IPS DF 19.7 (cell line): ENCODE results near the gene YBX2.
A peak's percentile ranks its signal among the peaks of the same experiment; 100 is the strongest.

ENCODE experiments used
- DNase-seq: peaks from one replicate; pipeline ENCODE4 v3.0.0-alpha.2; 2013; ENCODE audit warnings: low read depth, low spot score

Gene YBX2

DNA sequence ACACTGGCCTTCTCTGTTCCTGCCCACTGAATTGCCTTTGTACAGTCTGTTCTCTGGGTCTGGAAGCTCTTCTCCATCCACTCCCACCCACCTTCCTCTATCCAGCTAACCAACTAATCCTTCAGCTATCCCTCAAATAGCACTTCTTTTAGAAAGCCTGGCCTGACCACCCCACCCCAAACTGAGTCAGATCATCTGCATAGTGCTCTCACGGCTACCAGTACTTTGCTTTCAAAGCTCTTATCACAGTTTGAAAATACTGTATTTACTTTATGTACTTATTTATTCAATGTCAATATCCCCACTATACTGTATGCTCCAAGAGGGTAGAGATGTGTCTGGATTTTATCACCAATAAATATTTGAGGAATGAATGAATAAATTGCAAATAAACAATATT is 27.7 kb downstream of the YBX2 start:
- DNase-seq = no peak

GRCh38 chr17:7263801-7264078 is 30.7 kb downstream of the YBX2 start:
- DNase-seq = no peak

DNA sequence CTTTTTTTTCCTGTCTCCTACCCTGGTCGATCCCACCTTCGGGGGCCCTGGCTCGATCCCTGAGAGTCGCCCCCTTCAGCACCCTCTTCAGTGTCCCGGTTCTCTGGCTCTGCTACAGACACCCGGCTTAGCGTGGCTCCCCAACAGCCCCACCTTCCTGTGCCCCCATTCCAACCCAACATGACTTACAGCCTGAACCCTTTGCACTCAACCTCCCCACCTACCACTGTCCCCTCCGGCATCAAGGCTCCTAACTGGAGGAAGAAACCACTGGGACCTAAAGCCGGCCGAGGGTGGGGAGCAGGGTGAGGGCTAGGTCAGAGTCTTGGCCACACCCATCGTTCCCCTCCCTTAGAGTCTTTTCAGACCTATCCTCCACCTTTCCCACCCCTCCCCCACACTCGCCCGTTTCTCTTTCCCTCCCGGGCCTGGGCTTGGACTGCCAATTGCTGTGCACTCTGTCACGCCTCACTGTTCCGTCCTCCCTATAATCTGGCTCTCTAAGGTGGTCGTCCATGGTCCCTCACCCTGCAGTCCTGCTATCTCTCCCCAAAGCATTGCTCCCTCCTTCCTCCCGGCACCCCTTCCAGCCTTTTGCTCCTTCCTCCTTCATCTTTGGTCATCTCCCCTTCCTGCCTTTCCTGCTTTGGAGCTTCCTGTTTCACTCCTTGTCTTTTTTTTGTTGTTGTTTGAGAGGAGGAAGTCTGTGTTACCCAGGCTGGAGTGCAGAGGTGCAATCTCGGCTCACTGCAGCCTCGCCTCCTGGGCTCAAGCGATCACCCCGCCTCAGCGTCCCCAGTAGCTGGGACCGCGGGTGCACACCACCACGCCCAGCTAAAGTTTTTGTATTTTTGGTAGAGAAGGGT is 31.3 kb downstream of the YBX2 start:
- no peak for DNase-seq

DNA sequence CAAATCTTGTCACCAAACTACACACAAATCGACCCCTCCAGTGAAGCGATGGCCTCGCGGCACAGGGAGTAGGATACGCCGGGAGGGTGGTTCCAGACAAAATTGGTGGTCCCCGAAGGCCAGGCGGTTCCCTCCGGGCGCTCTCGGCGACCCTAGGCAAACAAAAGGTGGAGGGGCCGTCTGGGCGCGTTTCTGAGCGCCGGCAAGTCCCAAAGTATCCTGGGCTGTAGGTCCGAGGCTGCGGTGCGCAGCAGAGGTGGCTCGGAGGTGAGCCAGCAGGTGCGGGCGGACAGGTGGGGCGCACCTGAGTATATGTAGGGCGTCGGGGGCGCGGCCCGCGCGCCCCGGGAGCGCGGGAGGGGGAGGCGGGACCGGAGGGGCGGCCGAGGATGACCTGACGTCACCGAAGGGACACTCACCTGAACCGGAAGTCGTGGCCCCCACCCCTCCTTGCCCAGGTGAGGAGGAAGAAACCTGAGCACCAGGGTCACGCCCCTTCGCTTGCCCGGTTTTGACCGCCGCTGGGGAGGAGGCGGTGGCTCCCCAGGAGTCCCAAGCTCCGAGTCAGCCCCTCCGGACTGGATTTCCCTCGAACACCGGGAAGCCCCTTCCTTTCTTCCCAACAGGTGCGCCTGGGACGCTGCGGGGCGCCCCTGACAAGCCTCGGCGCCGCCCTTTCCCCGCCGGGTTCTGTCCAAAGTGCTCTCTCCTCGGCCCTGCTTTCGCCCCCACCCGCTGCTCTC is 32.1 kb downstream of the YBX2 start, which contains the start of gene CLDN7:
Gene CLDN7 (minus strand): TSS at position 287 of the 743 bp plus-strand sequence. CDS start 435 bp downstream, outside the sequence.
- DNase-seq = no peak

- DNase-seq = no peak
Observed at GRCh38 chr17:7261379-7262191, 32.9 kb downstream of the YBX2 start.

DNA sequence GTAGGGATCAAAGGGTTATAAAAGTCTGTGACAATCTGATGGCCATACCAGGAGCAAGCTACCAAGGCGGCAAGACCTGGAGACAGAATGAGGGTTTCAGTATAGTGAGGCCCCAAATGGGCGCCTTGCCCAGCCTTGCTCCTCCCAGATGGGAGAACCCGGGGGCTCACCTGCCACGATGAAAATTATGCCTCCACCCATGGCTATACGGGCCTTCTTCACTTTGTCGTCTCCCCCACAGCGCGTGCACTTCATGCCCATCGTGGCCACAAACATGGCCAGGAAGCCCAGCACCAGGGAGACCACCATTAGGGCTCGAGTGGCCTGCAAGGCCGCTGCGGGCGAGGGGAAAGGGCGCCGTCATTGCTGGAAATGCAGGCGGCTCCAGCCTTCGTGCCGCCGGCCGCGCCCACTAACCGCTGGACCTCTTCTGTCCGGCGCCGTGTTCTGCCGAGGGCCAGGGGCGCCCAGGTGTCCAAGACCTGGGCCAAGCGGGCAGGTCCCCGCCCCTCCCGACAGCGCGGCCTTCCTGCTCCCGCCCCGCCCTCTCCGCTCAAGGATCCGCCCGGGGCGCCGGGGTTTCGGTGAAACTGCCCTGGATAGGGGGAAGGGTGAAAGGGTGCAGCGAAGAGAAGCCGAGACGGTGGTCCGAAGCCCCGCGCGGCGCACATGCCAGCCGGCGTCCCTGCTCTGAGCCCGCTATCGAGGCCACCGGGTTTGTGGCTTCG is 33.6 kb downstream of the YBX2 start:
- no peak for DNase-seq

- DNase-seq = no peak
Observed at GRCh38 chr17:7260151-7260550, 34.3 kb downstream of the YBX2 start.

- DNase-seq = no peak
Observed at GRCh38 chr17:7259555-7259889, 34.9 kb downstream of the YBX2 start.

DNA sequence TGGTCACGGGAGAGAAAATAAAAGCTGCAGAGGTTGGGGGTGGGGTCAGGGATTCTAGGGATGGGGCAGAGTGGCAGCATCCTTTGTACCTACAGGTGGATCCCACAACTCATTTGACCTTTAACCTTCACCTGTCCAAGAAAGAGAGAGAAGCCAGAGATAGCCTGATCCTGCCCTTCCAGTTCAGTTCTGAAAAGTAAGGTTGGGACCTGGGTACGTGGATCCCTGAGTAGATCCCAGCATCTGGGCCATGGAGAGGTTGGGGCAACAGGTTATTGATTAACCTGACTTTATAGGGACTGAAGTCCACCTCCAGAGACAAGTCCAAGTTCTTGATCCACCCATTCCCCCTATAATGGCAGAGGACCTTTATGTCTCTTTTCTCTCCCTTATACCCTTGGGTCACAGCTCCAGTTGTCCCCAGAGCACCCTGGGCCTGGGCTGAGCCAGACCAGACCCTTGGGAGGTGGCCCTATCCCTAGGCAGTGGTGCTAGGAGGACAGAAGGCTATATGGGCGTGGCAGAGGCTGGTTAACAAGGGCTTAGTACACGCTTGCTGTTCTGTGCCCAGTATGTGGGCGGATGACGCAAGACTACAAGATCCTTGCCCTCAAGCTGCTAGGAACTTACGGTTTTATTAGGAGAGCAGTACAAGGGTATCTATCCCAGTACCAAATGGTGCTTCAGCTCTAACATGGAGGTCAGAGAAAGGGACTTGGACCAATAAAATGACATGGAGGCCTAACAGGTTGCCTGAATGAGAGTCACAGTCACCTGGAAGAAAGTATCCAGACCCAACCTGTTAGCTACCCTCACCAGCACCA is 35.5 kb downstream of the YBX2 start:
- DNase-seq = no peak

GRCh38 chr17:7256766-7257456 is 37.5 kb downstream of the YBX2 start:
- no peak for DNase-seq

DNA sequence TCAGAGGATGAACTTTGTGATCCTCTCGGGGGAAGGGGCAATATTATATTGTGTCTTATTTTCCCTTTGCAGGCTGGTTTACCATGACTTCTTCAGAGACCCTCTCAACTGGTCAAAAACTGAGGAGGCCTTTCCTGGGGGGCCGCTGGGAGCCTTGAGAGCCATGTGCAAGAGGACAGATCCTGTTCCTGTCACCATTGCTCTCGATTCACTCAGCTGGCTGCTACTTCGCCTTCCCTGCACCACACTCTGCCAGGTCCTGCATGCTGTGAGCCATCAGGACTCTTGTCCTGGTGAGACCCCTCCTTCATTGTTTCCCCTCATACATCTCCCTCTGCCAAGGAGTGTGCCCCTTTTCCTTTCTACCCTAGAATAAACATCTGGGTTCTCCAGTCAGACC is 39.9 kb downstream of the YBX2 start:
- no peak for DNase-seq

- no peak for DNase-seq
Observed at GRCh38 chr17:7253082-7253481, 41.4 kb downstream of the YBX2 start.

DNA sequence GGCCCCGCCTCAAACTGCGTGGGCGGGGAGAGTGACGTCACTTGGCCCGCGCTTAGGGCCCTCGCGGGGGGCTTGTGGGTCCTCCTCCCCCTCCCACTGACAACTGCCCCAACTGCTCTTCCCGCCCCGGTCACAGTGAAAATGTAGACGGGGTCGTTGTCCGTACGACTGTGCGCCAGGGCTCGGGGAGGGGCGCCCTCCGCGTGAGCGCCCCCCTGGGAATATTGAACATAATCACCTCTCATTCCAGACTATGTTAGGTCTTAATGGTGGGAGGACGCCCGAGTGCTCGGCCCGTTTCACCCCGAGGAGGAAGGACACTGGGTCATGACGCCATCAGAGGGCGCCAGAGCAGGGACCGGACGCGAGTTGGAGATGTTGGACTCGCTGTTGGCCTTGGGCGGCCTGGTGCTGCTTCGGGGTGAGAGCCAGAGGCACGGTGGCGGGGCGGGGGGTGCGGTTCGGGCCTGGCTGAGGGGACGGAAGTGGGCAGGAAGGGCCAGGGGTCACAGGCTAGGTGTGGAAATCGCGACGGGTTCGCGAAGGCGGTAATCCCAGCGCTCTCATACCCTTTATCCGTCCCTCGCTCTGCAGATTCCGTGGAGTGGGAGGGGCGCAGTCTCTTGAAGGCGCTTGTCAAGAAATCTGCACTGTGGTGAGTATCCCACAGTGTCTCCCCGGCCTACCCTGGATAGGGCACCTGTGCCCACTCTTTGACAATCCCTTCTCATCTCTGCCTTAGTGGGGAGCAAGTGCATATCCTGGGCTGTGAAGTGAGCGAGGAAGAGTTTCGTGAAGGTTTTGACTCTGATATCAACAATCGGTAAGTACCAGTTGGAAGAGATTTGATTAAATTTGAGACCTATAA is 42.0 kb downstream of the YBX2 start, which contains the start of gene ELP5:
Gene ELP5 (plus strand): TSS at position 40 of the 868 bp plus-strand sequence. CDS start 336 bp downstream, at position 376.
- no peak for DNase-seq

- peak; percentile 98 for DNase-seq
Observed at GRCh38 chr17:7251661-7252175, 42.7 kb downstream of the YBX2 start, which contains the start of gene CTDNEP1. Gene CTDNEP1, minus strand, starts transcription at chr17:7251734. Its CDS starts 438 bp downstream, at chr17:7251296.

GRCh38 chr17:7250695-7251627 is 43.5 kb downstream of the YBX2 start:
- DNase-seq = no peak

DNA sequence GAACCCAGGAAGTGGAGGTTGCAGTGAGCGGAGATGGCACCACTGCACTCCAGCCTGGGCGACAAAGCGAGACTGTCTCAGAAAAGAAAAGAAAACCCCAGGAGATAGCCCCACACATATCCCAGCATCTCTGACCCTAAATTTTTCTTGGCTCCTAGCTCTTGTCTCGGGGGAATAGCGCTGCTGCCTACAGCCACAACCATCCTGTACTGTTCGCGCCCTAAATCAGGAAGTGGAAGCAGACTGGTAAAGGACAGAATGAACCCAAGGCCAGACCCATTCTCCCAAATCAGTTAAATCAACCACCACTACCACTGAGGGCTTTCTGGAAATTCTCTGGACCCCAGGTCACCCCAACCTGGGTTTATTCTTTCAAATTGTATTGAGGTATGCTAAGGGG is 44.6 kb downstream of the YBX2 start:
- DNase-seq = no peak

DNA sequence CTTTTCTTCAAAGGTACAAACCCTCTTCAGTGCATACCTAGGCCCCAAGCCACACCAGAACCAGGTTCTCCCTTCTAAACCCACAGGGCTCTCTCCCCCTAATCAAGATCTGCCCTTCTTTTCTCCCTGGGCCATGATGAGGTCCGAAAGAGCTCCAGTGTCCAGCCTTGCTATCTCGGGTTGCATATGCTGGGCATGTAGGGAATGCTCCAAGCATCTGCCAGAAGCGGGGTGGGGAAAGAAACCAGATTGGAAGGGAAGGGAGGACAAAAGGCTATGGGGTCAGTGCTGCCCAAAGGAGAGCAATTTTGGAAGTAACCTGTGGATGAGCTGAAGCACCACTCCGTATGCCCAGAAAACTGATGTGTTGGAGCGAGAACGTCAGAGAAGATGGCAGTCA is 45.2 kb downstream of the YBX2 start:
- DNase-seq = no peak

- DNase-seq = no peak
Observed at GRCh38 chr17:7248796-7249195, 45.6 kb downstream of the YBX2 start.
